Measurements from ENCODE around the gene CACNG5.

DNA sequence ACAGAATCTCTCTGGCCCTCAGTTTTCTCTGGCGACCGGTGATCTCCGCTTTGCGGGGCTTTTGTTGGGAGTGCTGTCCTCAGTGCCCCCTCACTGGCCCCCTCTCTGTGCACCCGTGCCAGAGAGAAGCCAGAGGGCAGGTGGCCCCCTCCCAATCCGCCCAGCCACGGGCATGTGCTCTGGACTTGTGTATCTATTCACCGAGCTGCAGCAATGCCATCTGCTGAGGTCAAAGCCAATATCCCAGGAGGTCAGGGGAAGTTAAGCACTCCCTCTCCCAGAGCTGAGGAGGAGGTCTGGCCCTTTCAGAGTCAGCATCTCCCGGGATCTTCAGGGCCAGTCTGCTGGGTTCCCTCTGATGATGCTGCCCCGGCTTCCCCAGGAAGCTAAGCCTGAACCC is 5.1 kb downstream of the CACNG5 start:
- TF ChIP-seq TAF1 (IDR thresholded peaks at IDR 0.05; ENCODE audit: borderline replicate concordance, insufficient read depth, low read length): no peak
- TF ChIP-seq, protein P1, sequence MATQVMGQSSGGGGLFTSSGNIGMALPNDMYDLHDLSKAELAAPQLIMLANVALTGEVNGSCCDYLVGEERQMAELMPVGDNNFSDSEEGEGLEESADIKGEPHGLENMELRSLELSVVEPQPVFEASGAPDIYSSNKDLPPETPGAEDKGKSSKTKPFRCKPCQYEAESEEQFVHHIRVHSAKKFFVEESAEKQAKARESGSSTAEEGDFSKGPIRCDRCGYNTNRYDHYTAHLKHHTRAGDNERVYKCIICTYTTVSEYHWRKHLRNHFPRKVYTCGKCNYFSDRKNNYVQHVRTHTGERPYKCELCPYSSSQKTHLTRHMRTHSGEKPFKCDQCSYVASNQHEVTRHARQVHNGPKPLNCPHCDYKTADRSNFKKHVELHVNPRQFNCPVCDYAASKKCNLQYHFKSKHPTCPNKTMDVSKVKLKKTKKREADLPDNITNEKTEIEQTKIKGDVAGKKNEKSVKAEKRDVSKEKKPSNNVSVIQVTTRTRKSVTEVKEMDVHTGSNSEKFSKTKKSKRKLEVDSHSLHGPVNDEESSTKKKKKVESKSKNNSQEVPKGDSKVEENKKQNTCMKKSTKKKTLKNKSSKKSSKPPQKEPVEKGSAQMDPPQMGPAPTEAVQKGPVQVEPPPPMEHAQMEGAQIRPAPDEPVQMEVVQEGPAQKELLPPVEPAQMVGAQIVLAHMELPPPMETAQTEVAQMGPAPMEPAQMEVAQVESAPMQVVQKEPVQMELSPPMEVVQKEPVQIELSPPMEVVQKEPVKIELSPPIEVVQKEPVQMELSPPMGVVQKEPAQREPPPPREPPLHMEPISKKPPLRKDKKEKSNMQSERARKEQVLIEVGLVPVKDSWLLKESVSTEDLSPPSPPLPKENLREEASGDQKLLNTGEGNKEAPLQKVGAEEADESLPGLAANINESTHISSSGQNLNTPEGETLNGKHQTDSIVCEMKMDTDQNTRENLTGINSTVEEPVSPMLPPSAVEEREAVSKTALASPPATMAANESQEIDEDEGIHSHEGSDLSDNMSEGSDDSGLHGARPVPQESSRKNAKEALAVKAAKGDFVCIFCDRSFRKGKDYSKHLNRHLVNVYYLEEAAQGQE (IDR thresholded peaks at IDR 0.05; ENCODE audit: insufficient read depth in 1 of 2, low read depth in 2 of 2, low read length in 2 of 2): no peak
- no peak for TF ChIP-seq POLR2AphosphoS5 (IDR thresholded peaks at IDR 0.05; ENCODE audit: low read depth, low read length)
- no peak for TF ChIP-seq SIN3A (IDR thresholded peaks at IDR 0.05; ENCODE audit: borderline replicate concordance, insufficient read depth, low read length)
- no peak for TF ChIP-seq FOXP2 (optimal IDR thresholded peaks at IDR 0.05; ENCODE audit: borderline replicate concordance, extremely low read depth, extremely low read length, insufficient read depth)
